HG03520 (cell line): ENCODE measurements around the gene PTPRT.

ENCODE experiments used
- ATAC-seq: cut with Tn5 transposase; IDR thresholded peaks from one replicate; pipeline ENCODE4 v1.9.1; 2021; ENCODE audit warnings: mild to moderate bottlenecking, moderate library complexity; ENCODE audit not compliant: unreplicated experiment

PTPRT gene

DNA sequence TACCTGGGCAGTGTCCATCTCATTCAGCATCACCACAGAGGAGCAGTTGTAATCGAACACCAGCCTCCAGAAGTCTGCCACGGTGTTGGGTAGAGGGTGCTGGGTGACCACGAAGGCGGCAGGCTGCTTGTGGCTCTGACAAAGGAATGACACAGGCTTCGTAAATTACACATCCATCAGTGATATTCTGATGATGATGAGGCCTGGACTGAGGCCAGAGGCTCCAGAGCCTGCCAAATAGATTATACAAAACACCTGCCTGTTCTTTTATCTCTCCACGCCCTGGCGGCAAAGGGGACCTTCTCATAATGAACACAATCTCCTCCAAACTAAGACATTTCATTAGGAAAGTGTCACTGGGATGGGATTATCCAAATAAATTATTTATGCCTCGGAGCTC is 1091.3 kb downstream of the PTPRT start:
- no peak for ATAC-seq

DNA sequence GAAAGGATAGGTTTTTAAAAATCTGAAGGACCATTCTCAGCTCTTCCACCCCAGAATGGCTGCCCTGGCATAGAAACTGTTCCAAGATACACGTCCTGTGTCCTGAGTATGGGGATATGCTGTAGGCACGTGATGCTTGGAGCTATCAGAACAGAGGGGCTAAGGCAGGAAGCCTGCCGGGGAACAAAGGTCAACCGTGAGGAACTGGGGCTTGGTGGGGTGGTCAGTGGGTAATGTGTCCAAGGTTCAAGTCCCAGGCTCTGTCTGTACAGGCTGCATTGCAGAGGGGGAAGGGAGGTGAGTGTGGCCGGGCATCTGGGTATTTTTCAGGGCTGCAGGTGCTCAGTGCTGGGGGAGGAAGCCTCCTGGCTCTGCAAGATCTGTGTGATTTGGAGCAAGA is 1092.0 kb downstream of the PTPRT start:
- ATAC-seq = no peak

DNA sequence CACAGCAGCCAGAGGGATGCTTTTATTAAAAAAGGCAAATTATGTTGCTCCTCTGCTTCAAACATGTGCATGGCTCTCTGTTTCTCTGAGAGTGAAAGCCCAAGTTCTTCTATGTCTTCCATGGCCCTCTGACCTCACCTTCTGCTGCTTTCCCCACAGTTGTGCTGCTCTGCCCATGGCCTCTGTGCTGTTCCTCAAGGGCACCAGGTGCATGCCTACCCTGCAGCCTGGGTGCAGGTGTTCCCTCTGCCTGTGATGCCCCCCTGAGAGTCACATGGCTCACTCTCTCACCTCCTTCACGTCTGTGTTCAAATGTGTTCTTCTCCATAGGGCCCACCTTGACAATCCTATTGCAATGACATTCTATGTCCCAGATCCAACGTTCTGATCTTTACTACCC is 1094.5 kb downstream of the PTPRT start:
- ATAC-seq = no peak

DNA sequence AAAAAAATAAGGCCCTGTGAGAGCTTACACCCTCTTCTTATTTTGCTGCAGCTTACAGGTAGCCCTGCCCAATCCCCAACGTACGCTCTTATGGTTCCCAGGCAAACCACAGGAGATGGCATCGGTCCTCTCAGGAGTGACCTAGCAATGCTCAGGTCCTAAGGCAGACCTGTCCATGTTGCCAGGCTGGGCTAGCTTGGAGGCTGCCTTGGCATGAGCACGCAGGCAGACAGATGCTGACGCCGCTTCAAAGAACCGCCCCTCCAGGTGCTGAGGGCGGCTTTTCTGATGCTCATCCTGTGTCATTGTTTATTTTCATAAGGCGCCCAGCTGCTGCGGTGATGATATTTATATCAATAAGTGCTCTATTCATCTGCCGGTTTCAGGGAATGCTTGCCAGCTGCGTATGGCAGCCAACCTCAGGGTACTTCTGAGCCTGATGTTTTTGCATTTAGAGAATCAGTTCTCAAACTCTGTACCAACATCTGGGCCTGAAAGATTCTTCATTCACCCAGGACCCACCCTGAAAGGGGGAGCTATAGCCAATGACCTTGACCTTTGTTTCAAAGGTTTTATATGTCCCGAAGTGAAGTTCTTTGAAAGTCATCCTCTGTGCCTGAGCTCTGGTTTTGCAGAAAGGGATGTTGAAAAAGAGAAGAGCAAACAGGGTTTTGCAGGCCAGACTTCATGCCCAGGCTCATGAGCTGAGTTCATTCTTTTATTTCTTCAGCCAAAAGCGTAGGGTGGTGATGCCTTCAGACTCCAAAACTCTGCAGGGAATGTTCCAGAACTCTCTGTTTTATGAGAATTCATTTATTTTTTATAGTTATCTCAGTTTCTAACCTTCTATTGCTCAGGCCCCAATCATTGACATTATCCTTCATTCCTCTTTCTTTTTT is 1095.9 kb downstream of the PTPRT start:
- no peak for ATAC-seq

DNA sequence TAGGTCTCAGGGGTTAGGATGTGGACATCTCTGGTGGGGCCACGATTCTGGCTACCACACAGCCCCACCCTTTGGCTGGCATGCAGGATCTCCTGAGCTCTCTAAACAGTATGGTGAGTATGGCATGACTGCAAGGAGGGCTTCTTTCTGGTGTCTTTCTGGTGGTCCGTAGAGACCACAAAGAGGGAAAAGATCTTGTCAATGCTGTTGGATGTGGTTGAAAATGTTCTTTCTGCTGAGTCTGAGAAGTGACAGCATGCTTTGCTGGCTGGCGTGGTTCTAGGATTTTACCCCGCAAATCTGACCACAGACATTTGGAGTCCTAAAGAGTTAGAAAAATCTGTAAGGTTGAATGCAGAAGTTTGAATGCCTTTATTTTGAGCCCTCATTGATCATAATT is 1096.7 kb downstream of the PTPRT start:
- no peak for ATAC-seq

DNA sequence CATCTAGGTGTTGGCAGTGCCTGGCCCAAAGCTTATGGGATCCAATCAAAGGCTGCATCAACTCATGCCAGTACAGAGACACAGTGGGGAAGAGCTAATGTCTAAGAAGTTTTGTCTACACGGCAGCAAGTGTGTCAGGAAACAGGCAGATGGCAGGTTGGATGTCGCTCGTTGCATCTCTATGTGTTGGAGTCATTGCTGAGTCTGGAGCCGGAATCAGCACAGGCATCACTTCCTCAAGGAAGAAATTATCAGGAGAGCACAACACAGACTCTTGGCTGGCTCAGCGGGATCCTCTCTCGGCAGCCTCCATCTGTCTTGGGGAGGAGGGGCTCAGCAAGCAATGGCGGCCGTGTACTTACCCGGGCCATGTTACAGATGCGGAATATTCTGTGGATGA is 1104.3 kb downstream of the PTPRT start:
- no peak for ATAC-seq

DNA sequence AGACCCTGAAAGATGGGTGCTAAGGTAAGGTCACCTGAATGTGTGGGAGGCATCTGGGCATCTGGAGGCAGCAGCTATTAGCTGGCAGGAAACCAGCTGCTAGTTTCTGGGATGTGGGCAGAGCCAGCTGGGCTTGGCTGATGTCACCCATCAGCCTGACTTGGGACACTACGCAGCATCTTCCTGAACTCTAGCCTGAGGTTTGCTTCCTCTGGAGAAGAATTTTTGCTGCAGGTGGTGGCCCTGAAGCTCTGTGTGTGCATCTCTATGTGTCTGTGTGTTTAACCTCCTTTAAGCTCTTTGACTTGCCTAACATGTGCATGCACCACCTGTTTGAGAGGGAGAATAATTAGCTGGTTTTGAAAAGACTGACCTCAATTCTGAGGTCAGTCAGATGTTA is 1106.4 kb downstream of the PTPRT start:
- ATAC-seq = no peak

DNA sequence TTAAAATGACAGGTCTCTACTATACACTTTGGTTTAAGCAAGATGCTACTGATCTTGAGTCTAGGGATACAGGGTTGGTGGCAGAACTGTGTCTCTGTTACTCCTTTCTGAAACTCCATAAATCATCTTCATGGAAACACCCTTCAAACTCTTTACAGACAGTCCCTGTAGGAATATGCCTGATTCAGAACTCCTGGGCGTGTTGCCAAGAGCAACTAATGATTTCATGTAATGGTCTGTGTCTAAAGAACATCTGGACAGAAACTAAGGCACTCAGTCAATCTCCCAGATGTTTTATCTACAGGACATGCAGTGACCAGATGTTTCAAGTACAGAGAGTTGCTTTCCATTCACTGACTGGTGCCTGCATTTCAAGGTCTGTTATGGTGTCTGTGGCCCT is 1107.1 kb downstream of the PTPRT start:
- ATAC-seq = no peak

DNA sequence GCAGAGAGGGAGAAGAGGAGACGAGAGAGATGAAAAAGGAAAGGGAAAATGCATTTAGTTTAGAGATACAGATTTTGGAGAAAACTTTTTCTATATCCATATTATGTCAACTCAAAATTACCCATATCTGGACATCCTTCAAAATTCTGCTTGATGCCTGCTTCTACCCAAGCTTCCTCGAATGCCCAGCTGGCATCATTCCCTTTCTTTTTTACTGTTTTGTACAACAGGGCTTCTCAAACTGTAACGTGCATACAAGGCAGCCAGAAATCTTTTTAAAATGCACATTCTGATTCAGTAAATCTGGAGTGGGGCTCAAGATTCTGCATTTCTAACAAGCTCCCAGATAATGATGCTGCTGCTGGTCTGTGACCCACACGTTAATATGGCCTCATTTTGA is 1108.8 kb downstream of the PTPRT start:
- ATAC-seq = no peak

DNA sequence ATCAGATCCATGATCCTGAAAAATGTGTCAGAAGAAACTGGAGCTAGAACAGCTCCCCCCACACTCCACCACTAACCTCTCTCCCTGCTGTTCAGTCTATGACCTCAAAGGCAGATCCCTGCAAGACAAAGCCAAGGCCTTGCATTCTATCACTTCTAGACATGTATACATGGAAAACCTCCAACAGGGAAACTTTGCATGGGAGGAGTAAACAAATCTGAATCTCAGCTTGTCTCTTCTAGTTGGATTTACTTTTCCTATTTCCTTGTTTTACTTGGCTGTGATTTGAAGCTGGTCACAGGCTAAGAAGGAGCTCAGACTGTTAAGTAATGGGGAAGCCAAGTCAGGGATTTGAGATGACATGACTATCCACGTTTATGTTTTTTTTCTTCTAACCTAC is 1114.8 kb downstream of the PTPRT start:
- ATAC-seq = no peak

DNA sequence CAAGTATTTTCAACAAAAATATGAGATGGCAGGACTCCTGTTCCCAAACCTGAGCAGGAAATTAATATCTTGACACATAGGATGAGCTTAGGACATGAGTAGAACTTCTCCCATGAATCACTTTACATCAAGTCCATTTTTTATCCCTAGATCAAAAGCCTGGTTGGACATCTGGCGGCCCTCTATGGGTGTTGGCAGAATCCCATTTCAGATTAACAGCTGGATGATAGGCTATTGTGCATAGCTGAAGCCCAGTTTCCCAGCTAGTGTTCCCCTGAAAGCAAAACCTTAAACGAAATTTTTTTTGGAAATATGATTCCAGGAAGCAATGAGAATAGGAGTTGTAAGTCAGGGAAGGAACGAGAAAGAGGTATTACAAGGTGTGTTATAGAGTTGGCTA is 1122.1 kb downstream of the PTPRT start:
- no peak for ATAC-seq

DNA sequence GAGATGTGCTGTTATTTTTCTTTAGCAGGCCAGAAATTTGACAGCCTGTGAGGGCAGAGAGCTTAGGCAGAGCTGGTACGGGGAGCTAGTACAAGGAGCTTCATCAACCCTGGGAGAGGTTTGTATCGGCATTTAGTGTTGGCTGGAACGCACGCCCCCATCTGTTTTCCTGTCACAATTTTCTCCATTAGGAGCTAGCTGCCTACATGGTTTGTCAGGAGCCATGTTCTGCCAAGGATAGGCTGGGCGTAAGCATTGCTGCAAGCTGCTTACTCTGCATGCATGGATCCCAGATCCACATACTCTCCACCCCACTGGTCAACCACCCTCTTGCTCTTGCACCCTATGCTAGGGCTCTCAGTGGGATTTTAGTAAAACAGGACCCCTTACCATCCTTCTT is 1122.5 kb downstream of the PTPRT start:
- ATAC-seq = no peak

DNA sequence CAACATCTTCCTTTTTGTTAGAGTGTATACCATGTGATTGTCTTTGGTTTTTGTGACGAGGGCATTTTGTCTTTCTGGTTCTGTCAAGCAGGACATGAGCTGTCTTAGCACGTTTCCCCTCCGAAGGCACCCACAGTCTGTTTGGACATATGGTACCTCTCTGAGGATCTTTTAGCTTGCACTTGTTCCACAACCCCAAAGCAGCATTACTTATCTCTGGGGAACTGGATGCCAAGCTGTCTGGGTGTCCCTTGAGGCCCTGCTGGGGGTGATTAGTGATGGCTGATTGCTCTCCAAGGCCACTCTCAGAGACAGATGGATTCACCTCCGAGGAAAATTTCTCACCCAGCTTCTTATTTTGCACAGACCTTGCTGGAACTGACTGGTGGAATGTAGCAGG is 1126.6 kb downstream of the PTPRT start:
- no peak for ATAC-seq

DNA sequence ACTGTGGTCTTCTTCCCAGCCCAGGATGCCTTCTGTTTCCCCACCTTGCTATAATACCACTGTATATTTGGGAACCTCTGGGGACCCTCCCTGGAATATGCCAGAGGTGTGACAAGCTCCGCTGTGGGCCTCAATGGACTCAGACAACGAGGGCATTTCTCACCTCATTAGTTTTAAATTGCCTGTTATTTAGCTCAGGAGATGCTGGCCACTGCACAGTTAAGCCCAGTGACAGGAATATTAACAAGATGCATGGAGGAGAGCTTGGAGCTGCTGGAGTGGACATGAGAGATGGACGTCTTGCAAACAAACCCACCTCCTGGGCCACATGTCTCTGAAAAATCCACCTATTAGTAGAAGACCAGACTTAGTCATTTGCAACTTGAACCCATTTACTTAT is 1136.4 kb downstream of the PTPRT start:
- ATAC-seq = no peak

DNA sequence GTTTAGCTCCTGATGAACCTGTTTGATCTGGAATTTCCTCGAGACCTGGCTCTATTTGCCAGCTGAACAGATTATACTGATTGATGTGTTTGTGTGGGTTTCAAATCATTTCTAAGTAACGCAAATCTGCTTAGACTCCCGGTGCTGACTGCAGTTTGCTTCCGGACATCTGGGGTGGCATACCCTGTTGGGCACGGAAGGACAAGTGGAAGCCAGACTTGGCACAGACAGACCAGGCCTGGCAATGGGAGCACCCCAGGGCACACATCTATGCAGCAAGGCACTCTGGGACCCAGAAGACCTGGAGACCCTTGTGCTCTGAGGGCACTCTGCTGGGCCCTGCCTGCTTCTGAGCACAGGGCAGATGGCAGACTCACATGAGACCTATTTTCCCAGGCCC is 1137.8 kb downstream of the PTPRT start:
- ATAC-seq = no peak

DNA sequence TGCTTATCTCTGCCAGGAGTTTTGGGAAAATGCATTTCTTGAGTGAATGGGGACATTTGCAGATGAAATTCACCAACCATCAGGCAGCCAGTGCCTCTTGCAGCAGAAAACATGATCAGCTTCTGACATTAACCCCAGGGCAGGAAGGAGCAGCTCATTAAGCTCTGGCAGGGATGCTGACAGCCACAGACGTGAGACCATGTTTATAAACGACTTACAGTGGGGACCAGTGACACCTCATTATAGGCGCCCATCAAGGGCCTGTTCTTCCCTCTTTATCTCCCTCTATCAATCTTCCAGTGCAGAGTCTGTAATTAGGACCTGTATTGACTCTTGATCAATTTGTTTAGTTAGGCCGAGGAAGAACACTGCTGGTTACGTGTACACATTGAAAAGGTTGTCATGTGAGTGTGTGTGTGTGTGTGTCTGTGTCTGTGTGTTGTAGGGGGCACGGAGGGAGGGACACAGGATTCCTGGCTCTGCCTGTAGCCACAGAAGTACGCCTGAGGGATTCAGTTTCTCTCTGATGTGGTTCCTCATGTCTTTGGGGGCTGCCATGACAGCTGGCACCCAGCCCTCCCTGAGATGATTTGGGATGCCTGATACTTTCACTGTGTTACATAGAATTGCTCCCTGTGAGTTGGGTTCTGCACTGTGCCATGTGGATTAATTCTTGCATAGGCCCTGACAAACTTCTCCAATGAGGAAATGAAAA is 1143.2 kb downstream of the PTPRT start:
- no peak for ATAC-seq

DNA sequence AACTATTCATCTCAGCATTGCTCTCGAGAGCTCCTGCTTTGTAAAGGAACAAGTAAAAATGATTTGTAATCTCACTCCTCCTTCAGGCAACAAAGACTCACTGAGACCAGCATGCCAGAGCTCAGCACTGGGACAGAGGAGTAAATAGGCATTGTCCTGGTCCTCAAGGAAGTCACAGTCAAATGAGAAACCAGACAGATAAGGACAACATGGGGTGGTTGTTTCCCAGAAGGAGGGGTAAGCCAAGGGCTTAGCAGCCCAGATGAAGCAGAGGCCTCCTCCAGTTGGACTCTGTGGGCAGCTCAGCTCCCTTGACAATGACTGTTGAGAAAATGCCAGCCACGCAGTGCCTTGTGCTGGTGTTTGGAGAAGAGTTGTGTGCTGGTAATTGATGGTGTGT is 1145.8 kb downstream of the PTPRT start:
- ATAC-seq = no peak

DNA sequence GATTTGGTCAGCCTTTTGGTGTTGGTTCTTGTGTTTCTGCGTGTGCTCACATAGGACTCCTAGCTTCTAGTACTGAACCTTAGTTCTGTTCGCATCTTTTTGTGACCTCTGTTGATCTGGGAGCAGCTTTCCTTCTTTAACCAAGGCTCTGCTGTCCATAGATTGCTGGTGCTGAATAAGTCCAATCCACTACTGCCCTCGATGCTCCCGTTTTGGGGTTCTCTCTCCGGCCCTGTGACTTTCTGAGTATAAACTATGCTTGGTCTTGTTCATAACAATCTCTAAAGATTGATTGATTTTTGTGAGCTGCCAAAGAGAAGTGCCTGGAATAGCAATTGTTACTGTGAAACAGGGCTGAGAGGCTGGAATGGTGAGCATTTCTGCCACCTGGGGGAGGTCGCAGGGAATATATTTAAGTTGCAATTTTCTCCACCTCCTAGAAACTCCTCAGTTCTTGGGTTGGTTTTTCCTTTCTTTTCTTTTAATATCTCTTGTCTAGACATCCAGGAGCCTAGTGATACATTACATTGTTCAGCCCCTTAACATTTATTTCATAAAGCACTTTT is 1148.6 kb downstream of the PTPRT start:
- ATAC-seq = no peak

DNA sequence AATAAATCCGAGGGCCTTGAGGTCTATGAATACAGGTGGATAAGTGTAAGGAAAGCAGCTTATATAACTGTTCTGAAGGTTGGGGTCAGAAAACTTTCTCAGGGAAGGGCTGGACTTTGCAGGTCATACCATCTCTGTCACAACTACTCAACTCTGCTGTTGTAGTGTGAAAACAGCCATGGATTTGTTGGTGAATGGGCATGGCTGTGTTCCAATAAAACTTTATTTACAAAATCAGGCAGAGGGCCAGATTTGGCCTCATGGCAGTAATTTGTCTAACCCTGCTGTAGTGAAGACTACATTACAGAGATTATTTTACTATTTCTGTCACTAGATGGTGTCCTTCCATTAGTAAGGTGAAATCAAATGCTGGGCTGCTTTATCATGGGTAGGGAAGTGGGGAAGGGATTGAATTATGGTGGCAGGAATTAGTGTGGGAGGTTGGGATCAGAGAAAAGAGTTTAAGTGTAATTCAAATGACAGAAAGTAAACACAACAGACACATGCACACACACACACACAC is 1161.9 kb downstream of the PTPRT start:
- no peak for ATAC-seq

DNA sequence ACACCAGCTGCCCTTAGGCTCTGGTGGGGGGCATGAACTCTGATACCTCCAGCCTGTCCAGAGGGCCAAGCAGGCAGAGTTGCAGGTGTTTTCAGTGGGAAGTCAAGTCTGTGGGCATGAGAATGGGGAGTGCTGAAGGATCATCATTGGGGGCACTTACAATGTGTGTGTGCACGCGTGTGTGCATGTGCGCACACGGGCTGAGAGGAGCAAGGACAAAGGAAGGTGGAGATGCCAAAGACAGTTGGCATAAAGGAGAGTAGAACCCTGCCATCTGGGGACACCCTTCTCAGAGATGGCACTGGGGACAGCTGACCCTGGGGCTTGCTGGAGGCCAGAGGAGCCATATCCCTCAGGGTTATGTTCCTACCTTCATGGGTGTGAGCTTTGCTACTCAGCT is 1163.1 kb downstream of the PTPRT start:
- ATAC-seq = no peak

DNA sequence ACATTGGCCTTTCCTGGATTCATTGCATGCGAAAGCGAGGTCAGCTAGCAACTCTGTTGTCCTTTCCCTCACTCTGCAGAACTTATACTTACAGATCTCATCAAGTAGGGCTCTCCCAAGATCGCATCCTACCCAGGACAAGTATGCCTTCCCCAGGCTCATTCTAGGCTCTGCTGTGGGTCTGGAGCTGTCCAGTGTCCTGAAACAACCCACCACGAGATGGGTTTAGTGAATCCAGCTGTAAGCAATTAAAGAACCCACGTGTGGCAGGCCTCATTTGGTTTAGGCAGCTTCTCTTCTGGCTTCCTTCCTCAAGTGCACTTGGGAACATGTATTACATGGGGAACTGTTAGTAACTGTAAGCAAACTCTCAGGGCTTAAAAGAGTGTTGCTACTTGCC is 1165.1 kb downstream of the PTPRT start:
- no peak for ATAC-seq
